ENCODE measurements around the gene ANAPC10. TPM values are rescaled to one million over a fixed set of nuclear protein-coding genes. Genes with fewer than 3 reads are reported as not detected.

ANAPC10 gene
- total and polyA plus RNA-seq, 4 donors = 17.8 to 53.7 (median 21.6) TPM

GRCh38 chr4:145081756-145082155 lies 16.2 kb downstream of the ANAPC10 start:
- WGBS, 2 donors = 98 to 100% methylated on average over 1 of the region's 1 CpG
- Histone ChIP-seq H3K9me3 (ENCODE audit: control insufficient read depth in 4 of 4, insufficient read depth in 3 of 4, low read length in 3 of 4) (no peaks in the 10 kb centered on the region), H3K4me3 (no peak overlapping the region), H3K27ac (ENCODE audit: low read depth in 1 of 2, low read length in 1 of 2) (no peak overlapping the region), H3K36me3 (ENCODE audit: control insufficient read depth in 4 of 4, insufficient read depth in 4 of 4, low read length in 4 of 4) (peaks cover 2 to 8% (median 6%) of the 10 kb centered on the region in 4 donors), H3K27me3 (ENCODE audit: control insufficient read depth in 3 of 3, insufficient read depth in 3 of 3, low read length in 2 of 3) (no peaks in the 10 kb centered on the region), H3K4me1 (ENCODE audit: control insufficient read depth in 5 of 5, insufficient read depth in 5 of 5, low read length in 5 of 5) (no peaks in the 10 kb centered on the region), H3K9ac (ENCODE audit: insufficient read depth in 1 of 2, low read length in 2 of 2) (no peak overlapping the region)
- TF ChIP-seq CTCF (IDR thresholded peaks at IDR 0.05; ENCODE audit: control extremely low read depth, extremely low read depth) = no peak
- DNase-seq (no peak), ATAC-seq (ENCODE audit: insufficient read depth, low FRiP score) (no peak)

- Histone ChIP-seq H3K4me3 (no peak overlapping the region), H3K27ac (ENCODE audit: low read depth in 1 of 2, low read length in 1 of 2) (no peak overlapping the region), H3K9me3 (ENCODE audit: control insufficient read depth in 4 of 4, insufficient read depth in 3 of 4, low read length in 3 of 4) (no peaks in the 10 kb centered on the region), H3K4me1 (ENCODE audit: control insufficient read depth in 5 of 5, insufficient read depth in 5 of 5, low read length in 5 of 5) (no peaks in the 10 kb centered on the region), H3K9ac (ENCODE audit: insufficient read depth in 1 of 2, low read length in 2 of 2) (no peak overlapping the region), H3K36me3 (ENCODE audit: control insufficient read depth in 4 of 4, insufficient read depth in 4 of 4, low read length in 4 of 4) (peaks cover 2 to 12% (median 4%) of the 10 kb centered on the region in 4 donors), H3K27me3 (ENCODE audit: control insufficient read depth in 3 of 3, insufficient read depth in 3 of 3, low read length in 2 of 3) (no peaks in the 10 kb centered on the region)
- DNase-seq = no peak
- TF ChIP-seq CTCF (IDR thresholded peaks at IDR 0.05; ENCODE audit: control extremely low read depth, extremely low read depth) = no peak
- WGBS, 2 donors = 88 to 90% methylated on average over 2 of the region's 2 CpGs
- no peak for ATAC-seq (ENCODE audit: insufficient read depth, low FRiP score)
Measured at GRCh38 chr4:145076469-145076855, 21.5 kb downstream of the ANAPC10 start.

GRCh38 chr4:145075742-145076468 lies 22.1 kb downstream of the ANAPC10 start:
- no peak for ATAC-seq (ENCODE audit: insufficient read depth, low FRiP score)
- no peaks in the 10 kb centered on the region for H3K27me3 ChIP-seq (ENCODE audit: control insufficient read depth in 3 of 3, insufficient read depth in 3 of 3, low read length in 2 of 3)
- no peak overlapping the region for H3K4me3 ChIP-seq
- no peak overlapping the region for H3K9ac ChIP-seq (ENCODE audit: insufficient read depth in 1 of 2, low read length in 2 of 2)
- H3K27ac ChIP-seq (ENCODE audit: low read depth in 1 of 2, low read length in 1 of 2) = no peak overlapping the region
- TF ChIP-seq CTCF (IDR thresholded peaks at IDR 0.05; ENCODE audit: control extremely low read depth, extremely low read depth) = no peak
- H3K4me1 ChIP-seq (ENCODE audit: control insufficient read depth in 5 of 5, insufficient read depth in 5 of 5, low read length in 5 of 5) = no peaks in the 10 kb centered on the region
- no peak for DNase-seq
- WGBS, 2 donors = 87 to 93% methylated on average over 1 of the region's 1 CpG
- H3K9me3 ChIP-seq (ENCODE audit: control insufficient read depth in 4 of 4, insufficient read depth in 3 of 4, low read length in 3 of 4) = no peaks in the 10 kb centered on the region
- H3K36me3 ChIP-seq (ENCODE audit: control insufficient read depth in 4 of 4, insufficient read depth in 4 of 4, low read length in 4 of 4) = peaks cover 2 to 12% (median 4%) of the 10 kb centered on the region in 4 donors

Data from lung (tissue), 12 donors.